H1 (cell line): Measurements from ENCODE around the gene STX10.

Source experiments
- CEBPB ChIP-seq: IDR thresholded peaks from 2 replicates; pipeline ENCODE4 v1.6.1; 2012; ENCODE audit warnings: low read depth, low read length
- JUN ChIP-seq: IDR thresholded peaks from 2 replicates; pipeline ENCODE4 v1.6.1; 2011; ENCODE audit warnings: low read depth, mild to moderate bottlenecking, improper control_type of control experiment, low read length
- POLR2A ChIP-seq, 2 experiments: IDR thresholded peaks; 1 replicate in 1 of 2; 2 replicates in 1 of 2; pipeline ENCODE4 v1.6.1; 2011; ENCODE audit warnings: low read depth in 2 of 2, low read length in 2 of 2, mild to moderate bottlenecking in 2 of 2; ENCODE audit errors: control extremely low read depth in 1 of 2
- POLR2AphosphoS5 ChIP-seq: IDR thresholded peaks from 2 replicates; pipeline ENCODE4 v1.6.1; 2011; ENCODE audit warnings: low read depth, low read length
- SIN3A ChIP-seq, 2 experiments: IDR thresholded peaks in 1 of 2; conservative IDR thresholded peaks in 1 of 2; 2 replicates each; pipeline ENCODE4 v1.6.1; 2011 to 2012; ENCODE audit warnings: low read length in 2 of 2, improper control_type of control experiment in 1 of 2, low read depth in 1 of 2, mild to moderate bottlenecking in 1 of 2
- TBP ChIP-seq: IDR thresholded peaks from 2 replicates; pipeline ENCODE4 v1.6.1; 2011; ENCODE audit warnings: low read depth, low read length, improper control_type of control experiment
- TF ChIP-seq, protein P1 (sequence below), 3 experiments: IDR thresholded peaks; 1 replicate in 2 of 3; 2 replicates in 1 of 3; pipeline versions ENCODE4 v1.5.1 to v1.6.1; 2011; ENCODE audit warnings: low read length in 3 of 3, mild to moderate bottlenecking in 3 of 3, inconsistent platforms in 2 of 3, low read depth in 1 of 3, moderate library complexity in 1 of 3; ENCODE audit not compliant: insufficient read depth in 1 of 3; ENCODE audit errors: control extremely low read depth in 1 of 3

DNA sequence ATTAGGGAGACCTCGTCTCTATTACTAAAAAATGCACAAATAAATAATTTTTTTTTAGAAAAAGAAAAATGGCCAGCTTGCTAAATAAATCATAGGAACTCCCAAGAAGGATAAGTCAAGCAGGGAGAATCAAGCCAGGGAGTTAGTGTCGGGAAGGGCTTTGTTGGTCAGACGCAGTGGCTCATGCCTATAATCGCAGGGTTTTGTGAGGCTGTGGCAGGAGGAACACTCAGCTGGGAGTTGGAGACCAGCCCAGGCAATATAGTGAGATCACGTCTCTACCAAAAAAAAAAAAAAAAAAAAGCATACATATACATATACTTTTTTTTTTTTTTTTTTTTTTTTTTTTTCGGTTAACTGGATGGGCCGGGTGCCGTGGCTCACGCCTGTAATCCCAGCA, 23.1 kb downstream of the STX10 start:
- no peak for TF ChIP-seq POLR2A (IDR thresholded peaks at IDR 0.05; ENCODE audit: control extremely low read depth in 1 of 2, low read depth in 2 of 2, low read length in 2 of 2)
- no peak for TF ChIP-seq JUN
- TF ChIP-seq SIN3A (conservative IDR thresholded peaks at IDR 0.05 in 1 of 2, IDR thresholded peaks at IDR 0.05 in 1 of 2; ENCODE audit: low read depth in 1 of 2, low read length in 2 of 2), result no peak
- no peak for TF ChIP-seq CEBPB
- TF ChIP-seq, protein P1, sequence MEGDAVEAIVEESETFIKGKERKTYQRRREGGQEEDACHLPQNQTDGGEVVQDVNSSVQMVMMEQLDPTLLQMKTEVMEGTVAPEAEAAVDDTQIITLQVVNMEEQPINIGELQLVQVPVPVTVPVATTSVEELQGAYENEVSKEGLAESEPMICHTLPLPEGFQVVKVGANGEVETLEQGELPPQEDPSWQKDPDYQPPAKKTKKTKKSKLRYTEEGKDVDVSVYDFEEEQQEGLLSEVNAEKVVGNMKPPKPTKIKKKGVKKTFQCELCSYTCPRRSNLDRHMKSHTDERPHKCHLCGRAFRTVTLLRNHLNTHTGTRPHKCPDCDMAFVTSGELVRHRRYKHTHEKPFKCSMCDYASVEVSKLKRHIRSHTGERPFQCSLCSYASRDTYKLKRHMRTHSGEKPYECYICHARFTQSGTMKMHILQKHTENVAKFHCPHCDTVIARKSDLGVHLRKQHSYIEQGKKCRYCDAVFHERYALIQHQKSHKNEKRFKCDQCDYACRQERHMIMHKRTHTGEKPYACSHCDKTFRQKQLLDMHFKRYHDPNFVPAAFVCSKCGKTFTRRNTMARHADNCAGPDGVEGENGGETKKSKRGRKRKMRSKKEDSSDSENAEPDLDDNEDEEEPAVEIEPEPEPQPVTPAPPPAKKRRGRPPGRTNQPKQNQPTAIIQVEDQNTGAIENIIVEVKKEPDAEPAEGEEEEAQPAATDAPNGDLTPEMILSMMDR (IDR thresholded peaks at IDR 0.05; ENCODE audit: control extremely low read depth in 1 of 3, insufficient read depth in 1 of 3, low read depth in 1 of 3, low read length in 3 of 3), result no peak
- no peak for TF ChIP-seq TBP
- TF ChIP-seq POLR2AphosphoS5, result no peak
